HG03378 (cell line): ENCODE results near the gene ANP32E.

Experiments
- ATAC-seq: cut with Tn5 transposase; IDR thresholded peaks from one replicate; pipeline ENCODE4 v1.9.1; 2021; ENCODE audit warnings: mild to moderate bottlenecking, moderate library complexity; ENCODE audit not compliant: unreplicated experiment

Gene ANP32E

DNA sequence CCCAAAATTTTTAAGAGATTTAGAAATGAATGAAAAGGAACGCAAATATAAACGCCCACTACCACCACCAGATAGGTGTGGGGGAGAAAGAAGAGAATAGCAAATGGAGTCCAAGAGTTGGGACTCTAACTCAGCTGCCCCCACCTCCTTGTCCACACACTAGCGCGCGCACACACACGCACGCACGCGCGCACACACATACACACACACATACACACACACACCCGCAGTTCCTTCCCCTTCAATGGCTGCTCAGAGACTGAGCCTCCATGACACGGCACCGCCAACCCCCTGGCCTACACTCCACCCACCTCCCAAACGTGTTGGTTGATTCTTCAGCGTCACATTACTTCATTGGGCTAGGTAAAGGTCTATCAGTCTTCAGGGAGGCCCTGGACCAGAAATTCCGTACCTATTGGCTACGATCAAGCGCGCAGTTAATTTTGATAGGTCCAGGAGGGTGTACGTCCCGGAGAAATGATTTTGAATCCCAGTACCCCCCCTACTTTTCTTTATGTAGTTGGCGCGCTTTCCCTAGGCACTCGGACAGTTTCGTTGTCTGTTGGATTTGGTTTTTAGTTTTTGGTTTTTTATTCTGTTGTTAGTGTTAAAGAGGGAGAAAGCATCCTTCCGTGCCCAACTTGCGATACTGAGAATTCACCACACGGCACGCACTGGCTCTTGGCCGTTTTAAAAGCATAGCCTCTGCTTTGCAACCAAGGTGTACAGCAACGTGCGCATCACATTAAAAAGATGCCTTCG is at the start of gene ANP32E:
Gene ANP32E, minus strand, starts transcription at position 261 of the 762 bp plus-strand sequence. CDS start 326 bp downstream, outside the sequence.
- peak; percentile 88 for ATAC-seq

DNA sequence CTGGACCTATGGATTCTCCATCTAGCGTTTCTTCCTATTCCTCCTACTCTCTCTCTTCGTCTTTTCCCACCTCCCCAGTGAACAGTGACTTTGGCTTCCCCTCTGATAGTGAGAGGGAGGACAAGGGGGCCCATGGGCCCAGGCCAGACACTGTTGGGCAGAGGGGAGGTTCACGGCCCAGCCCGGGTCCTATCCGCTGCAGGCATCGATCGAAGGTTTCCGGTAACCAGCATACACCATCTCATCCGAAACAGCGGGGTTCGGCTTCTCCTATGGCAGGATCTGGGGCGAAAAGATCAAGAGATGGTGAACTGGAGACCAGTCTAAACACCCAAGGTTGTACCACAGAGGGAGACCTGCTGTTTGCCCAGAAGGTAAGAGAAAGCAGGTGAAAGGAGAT is 47.3 kb upstream of the ANP32E start:
- no peak for ATAC-seq

DNA sequence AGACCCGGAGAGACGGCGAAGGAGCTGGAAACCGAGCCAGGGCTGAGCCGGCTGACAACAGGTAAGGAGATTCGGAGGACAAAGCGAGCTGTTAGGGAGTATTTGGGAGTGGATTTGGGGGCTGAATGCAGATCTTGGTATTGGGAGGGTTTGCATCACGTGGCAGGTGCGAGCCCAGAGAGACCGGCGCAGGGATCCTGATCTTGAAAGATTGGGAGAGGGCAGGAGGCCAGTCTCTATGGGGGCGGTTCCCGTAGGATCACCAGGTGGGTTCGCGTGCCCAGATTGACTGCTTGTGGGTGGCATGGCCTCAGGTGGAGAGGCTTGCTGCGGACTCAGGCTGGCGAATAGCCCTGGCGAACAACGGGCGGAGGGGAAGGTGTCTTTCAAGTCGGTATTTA is 46.6 kb upstream of the ANP32E start:
- ATAC-seq = no peak

DNA sequence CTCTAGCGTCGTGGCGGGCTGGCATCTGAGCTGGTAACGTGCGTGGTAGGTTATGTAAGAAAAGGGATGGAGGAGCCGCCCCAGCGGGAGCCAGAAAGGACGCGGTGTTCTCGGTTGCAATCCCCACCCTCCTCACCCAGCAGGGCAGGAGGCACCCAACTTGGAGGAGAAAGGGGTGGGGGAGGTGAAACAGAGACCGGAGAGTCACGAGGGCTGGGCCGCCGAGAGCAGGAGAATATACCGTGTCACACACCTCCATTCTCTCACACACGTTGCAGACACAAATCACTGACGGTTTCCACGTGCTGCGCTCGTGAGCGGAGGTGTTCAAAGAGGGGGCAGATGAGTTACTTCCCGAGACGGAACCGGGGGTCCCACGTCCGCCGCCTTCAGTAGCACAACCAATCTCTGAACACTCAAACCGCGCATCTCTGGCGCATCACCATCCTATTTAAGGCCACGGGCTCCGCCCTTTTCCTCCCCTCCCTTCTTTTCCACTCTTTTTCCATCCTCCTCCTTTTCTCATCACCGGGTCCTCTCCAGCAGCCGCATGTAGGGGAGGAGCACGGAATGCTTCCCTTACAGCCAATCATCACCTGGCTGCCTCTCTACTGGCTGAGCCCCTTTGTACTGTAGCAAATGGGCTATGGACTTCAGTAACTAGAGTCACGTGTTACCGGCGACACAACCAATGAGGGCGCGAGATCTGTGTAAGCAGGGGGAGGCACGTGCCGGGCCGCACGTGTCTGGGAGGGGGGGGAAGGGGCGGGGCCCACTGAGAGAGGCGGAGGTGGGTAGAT is 46.0 kb upstream of the ANP32E start, which contains the start of gene CIART:
Gene CIART, plus strand, starts transcription at position 797 of the 800 bp plus-strand sequence. CDS start 714 bp downstream, outside the sequence.
- ATAC-seq = peak; percentile 68

DNA sequence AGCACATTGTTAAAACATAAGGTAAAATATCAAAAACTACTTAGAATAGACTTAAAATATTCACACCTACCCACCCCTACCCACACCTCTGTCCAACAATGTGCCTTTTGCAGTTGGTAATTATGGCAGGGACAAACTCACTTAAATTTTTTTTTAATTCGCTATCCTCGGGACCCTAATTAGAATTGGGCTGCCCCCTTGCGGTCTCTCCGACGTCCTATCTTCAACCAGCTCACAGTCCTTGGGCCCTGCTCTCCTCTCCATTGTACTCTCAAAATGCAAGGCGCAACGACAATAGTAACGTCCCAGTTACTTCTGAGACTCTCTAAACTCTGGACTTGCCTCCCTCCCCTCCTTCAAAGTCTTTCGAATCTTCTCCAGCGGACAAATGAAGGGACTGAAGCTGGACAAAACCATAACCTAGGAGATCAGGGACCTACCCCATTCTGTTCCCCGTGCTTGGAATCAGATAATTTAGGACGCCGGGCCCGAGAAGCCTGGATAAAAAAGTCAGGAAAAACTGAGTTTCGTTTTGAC is 45.4 kb upstream of the ANP32E start:
- ATAC-seq = no peak

DNA sequence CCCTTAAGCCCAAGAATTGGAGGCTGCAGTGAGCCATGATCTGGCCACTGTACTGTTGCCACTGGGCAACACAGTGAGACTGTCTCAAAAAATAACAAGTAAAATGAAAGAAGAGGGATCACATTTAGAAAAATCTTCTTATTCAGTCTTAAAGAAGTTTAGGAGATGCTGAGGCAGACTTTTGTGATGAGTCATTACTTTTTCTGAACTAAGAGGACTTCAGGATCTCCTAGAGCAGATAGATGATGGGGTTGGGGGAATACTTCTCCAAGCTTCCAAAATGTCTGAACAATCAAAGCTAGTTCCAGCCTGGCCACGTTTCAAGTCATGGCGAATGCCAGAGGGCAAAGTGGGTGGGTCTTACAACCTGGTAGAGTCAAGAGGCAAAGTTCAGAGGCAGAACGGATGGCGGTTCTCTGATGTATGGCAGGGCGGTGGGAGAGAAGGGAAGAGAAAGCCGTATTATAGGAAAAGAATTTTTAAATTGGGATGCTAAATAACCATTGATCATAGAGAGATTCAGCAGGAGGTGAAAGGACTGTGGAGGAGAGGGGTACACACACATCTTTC is 44.3 kb upstream of the ANP32E start:
- no peak for ATAC-seq

DNA sequence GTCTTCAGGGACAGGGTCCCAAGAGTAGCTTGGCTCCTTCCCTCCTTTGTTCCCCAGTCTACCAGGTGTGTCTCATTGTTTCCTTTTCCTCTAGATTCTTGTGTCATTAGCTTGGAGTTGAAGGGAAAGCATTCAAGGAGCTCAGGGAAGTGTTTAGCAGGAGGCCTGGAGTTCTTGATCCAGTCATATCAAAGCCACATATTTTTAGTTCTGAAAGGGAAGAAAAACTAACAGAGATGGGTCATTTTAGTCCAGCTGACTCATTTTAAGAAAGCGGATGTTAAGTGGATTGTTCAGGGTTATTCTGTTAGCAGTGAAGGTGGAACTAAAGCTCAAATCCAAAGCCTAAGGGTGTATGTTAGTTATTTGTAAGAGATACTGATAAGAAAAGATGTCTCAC is 37.4 kb upstream of the ANP32E start:
- no peak for ATAC-seq

DNA sequence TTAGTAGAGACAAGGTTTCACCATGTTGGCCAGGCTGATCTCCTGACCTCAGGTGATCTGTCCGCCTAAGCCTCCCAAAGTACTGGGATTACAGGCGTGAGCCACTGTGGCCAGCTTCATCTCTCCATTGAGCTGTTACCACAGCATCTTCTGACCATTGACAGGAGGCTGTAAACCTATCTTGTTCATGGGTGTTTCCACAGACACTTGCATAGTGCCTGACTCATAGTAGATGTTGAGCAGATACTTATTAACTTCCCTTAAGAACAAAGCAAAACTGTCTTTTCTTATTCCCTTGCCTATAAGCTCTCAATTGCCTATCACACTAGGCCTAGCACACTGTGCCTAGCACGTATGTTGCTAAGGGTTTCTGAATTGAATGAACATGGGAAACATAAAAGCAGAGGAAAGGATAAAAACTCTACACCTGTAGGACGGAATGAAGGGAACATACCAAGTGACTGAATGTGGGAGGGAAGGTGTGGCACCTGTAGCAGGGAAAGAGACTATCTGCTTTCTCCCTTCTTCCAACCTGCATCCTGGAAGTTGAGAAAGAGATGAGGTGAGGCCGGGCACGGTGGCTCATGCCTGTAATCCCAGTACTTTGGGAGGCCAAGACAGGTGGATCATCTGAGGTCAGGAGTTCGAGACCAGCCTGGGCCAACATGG is 35.5 kb upstream of the ANP32E start:
- no peak for ATAC-seq

DNA sequence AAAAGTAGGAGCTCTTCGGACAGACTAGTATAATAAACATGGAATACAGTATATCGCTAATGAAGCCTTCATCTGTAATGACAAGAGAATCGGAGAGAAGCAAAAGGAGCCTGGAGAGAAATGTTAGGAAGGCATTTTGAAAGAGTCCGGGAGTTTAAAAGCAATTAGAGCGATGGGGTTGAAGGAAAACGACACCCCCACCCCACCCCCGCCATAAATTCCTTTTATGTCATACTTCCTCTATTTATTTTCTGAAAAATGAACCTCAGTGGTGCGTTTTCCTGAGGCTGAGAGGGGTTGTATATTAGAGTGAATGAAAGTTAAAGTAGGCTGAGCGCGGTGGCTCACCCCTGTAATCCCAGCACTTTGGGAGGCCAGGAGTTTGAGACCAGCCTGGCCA is 33.5 kb upstream of the ANP32E start:
- no peak for ATAC-seq

DNA sequence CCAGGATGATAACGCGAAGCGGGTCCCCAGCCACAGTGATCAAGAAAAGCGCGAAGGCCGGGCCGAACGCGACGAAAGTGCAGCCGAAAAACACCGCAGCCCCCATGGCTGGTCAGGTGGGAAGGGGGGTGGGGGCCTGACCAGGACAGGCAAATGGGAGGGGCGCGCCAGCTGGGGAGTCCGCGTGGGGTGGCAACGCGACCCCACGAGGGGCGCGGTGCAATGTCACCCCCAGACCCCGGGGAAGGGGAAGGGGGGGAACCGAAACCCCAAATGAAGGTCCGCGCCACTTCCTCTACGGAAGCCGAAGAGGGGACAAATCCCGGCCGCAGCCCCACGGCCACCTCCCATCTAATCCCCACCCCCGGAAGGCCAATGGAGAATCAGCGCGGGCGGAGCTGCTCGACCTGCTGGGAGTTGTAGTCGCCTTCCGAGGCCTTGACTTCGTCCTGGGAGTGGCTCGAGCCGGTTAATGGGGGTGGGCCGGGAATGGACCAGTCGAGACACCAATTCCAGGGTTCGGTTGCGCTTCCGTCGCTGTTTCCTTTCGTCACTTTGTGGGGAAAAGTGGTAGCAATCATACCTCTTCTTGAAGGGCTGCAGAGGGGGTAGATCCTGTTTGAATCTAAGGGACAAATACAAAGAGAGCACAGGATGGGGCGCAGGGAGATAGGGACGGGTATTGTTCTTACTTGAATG is 32.9 kb upstream of the ANP32E start, which contains the start of gene APH1A:
Gene APH1A, minus strand, starts transcription at position 312 of the 699 bp plus-strand sequence. Its CDS starts 206 bp downstream, at position 106.
- ATAC-seq = peak; percentile 62

DNA sequence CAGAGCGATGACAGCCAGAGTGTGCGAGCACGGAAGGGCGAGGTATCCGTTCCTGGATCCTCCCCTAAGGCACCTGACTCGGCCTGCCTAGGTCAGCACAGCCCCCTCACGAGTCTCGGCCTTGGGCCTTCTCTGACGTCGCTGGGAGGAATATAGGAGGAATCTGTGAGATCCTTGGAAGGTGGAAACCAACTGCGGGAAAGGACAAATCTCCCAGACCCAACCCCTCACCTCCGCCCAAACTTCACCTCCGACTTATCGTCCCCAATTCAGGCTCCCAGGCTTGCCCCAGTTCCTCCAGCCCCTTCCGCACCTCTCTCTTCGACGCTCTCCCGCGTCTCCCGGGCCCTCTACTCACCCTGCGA is 32.4 kb upstream of the ANP32E start:
- ATAC-seq = peak; percentile 22

DNA sequence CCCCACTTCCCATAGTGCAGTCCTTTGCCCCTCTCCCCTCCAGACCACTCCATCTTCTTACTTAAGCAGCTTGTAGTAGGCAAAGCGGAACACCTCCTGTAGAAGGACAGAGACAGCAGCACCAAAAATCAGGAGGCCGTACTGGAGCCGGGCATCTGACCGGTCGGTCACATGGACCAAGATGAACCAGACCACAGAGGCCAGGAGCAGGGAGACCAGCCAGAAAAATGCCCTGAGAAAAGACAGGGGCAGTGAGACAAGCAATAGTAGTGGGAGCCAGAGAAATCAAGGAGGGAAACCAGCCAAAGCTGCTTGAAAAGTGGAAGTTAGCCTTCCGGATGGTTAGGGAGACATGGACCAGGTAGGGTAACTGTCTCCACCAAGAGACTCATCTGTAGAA is 32.0 kb upstream of the ANP32E start:
- no peak for ATAC-seq

DNA sequence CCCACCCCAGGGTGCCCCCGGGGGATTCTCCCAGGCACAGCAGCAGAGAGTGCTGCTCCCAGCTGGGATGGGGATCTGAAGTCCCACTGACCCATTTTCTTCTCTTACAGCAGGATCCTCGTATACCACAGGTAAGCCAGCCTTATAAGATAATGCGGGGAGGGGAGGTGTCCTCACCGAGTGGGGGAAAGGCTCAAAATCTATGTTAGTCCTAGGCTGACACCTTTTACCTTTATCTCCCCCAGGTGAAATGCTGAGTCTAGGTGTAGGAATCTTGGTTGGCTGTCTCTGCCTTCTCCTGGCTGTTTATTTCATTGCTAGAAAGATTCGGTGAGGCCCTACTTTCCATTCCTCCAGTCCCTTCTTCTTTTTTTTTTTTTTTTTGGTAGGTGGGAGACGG is 27.6 kb upstream of the ANP32E start:
- no peak for ATAC-seq

DNA sequence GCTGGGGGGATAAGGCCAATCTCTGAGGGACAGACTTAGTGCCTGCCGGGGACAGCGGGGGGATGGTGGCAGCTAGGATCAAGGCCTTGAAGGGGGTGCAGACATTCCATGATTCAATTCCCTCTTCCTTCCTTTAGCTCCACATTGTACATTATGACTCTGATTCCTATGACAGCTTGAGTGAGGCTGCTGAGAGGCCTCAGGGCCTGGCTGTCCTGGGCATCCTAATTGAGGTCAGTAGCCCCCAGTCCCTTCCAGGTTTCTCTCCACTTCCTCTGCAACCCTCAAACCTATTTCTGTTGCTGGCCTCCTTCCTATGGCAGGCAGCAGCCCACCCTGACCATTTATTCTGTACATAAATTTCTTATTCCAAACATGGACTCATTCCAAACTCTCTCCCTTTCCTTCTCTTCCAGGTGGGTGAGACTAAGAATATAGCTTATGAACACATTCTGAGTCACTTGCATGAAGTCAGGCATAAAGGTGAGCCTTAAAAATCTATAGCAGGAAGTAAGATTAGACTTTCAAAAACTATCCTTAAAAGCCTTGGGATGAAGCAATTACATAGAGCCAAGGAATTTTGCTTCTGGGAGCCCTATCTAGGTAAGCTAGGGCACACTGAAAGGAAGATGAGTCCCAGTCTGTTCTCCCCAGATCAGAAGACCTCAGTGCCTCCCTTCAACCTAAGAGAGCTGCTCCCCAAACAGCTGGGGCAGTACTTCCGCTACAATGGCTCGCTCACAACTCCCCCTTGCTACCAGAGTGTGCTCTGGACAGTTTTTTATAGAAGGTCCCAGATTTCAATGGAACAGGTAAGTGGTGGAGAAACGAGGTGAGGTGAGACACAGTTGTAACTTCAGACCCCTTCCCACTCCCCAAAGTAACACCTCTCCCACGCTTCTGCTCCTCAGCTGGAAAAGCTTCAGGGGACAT is 26.7 kb upstream of the ANP32E start:
- ATAC-seq = no peak

DNA sequence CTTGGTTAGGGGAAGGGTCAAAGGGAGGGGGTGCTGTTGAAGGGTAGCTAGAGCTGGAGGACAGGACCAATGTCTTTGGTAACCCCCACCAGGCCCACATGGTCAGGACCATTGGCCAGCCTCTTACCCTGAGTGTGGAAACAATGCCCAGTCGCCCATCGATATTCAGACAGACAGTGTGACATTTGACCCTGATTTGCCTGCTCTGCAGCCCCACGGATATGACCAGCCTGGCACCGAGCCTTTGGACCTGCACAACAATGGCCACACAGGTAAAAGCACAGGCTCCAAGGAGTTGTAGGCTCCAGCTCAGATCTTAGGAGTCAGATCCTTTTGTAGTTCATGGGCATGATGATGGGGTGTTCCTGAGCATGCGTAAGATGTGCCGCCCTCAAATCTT is 25.5 kb upstream of the ANP32E start:
- ATAC-seq = no peak

DNA sequence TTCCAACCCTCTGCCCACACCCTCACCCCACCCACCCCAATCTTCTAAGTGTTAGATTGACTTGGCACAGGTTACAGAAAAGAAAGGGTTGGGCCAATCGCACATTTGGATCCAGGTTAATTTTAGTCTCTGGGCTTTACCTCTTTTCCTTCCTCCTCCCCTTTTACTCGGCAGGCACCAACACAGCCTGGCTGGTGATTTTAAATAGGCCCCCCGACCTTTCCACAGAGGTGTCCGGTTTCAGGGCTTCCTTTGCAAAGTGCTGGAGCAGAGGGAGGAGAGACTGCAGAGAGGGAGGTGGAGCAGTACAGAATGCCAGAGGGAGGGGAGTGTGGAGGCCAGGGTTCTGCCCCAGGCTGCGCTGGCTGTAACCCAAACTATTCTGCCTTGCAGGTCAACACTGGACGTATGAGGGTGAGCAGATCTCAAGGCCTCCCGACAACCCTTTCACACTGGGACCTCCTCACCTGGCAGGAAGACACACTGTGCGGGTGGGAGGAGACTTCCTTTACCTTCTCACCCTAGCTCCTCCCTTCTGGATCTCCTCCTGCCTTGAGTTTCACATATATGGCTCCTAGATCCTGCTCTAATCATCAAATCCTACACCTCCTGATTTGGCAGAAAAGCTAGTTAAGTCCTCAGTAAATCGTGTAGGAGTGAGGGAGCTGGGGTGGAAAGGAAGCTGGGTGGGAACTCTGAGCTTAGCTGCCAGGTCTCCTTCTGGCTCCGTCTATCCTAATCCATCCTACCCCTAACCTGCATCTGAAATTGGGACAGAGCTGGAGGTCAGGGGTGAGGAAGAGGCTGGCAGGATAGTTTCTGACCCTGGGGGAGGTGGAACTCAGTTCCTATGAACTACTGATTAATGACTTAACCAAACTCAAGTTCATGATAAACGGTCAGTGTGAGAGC is 24.1 kb upstream of the ANP32E start:
- no peak for ATAC-seq

DNA sequence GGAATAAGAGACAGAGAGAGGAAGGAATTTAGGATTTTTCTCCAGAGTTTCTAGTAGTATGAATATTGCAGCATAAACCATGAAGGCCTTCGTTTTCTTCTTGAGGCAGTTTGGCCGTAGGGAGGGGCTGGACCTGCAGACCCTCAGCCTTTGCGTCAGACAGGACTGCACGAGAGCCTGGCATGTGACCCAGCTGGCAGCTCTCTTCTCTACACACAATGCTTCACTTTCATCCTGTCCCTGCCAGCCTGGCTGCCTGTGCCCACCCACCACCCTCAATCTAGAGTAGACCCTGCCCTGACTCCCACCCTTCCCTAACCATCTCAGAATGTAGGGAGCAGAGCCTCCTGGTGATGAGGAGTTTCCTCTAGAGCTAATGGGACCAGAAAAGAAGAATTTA is 23.3 kb upstream of the ANP32E start:
- ATAC-seq = no peak
